B cell (primary cell): ENCODE data around the gene NBEAL2. TPM values are rescaled to one million over a fixed set of nuclear protein-coding genes. Genes with fewer than 3 reads are reported as not detected.

Experiments used
- ATAC-seq: fragments of 200-7000 bp; cut with Tn5 transposase; one replicate; pipeline ENCODE4 v1.10.0; 2021; ENCODE audit warnings: low read depth, mild to moderate bottlenecking, moderate number of reproducible peaks, moderate library complexity
- CTCF ChIA-PET: fragments of 350-600 bp; sonication (Branson Sonifier 250); formaldehyde crosslinking; loops from one replicate; lab custom pipeline; 2021; ENCODE audit warnings: antibody characterized with exemption, inconsistent platforms; lab: Charles Lee
- POLR2A ChIA-PET: fragments of 350-600 bp; sonication (Branson Sonifier 250); formaldehyde crosslinking; loops from one replicate; lab custom pipeline; 2021; ENCODE audit warnings: antibody characterized with exemption; lab: Charles Lee
- DNase-seq: peaks from one replicate; pipeline ENCODE4 v3.0.0; 2013
- H2AFZ ChIP-seq: 2 replicates; pipeline ENCODE4 v1.6.1; 2012; ENCODE audit warnings: mild to moderate bottlenecking, low read depth, low read length; ENCODE audit not compliant: insufficient read depth, poor library complexity, severe bottlenecking
- H3K27ac ChIP-seq, 2 donors: 1 replicate in 1 of 2; 2 replicates in 1 of 2; pipeline ENCODE4 v1.5.1; 2012 to 2013; ENCODE audit warnings: low read length in 2 of 2, mild to moderate bottlenecking in 2 of 2, moderate library complexity in 1 of 2
- H3K27me3 ChIP-seq, 4 experiments: fragments of 200-600 bp in 1 of 4; sonication (generic) in 1 of 4; replicated peaks in 1 of 4; 1 replicate in 2 of 4; 2 replicates in 2 of 4; pipeline versions ENCODE4 v1.6.1 to v1.7.0; 2013 to 2016; ENCODE audit warnings: low read length in 3 of 4, mild to moderate bottlenecking in 2 of 4, mixed read lengths in 1 of 4, moderate library complexity in 1 of 4; ENCODE audit not compliant: insufficient read depth in 4 of 4, control insufficient read depth in 3 of 4; ENCODE audit errors: control extremely low read depth in 1 of 4
- H3K36me3 ChIP-seq, 2 experiments: replicated peaks in 1 of 2; 1 replicate in 1 of 2; 2 replicates in 1 of 2; pipeline versions ENCODE4 v1.6.1 to v1.7.1; 2013; ENCODE audit warnings: low read length in 1 of 2; ENCODE audit not compliant: insufficient read depth in 2 of 2, control insufficient read depth in 1 of 2; ENCODE audit errors: control extremely low read depth in 1 of 2, extremely low read depth in 1 of 2
- H3K4me1 ChIP-seq, 2 donors: fragments of 200-600 bp in 1 of 2; sonication (generic) in 1 of 2; 1 replicate in 1 of 2; 2 replicates in 1 of 2; pipeline versions ENCODE4 v1.5.1 to v1.6.1; 2013 to 2017; ENCODE audit warnings: low read length in 2 of 2; ENCODE audit not compliant: control insufficient read depth in 2 of 2, insufficient read depth in 2 of 2
- H3K4me2 ChIP-seq: replicated peaks from 2 replicates; pipeline ENCODE3; 2012; ENCODE audit warnings: mild to moderate bottlenecking, low read depth, low read length; ENCODE audit not compliant: poor library complexity, severe bottlenecking
- H3K4me3 ChIP-seq, 5 experiments: fragments of 200-600 bp in 1 of 5; sonication (generic) in 1 of 5; 1 replicate in 3 of 5; 2 replicates in 2 of 5; pipeline versions ENCODE4 v1.5.1 to v1.7.0; 2011 to 2016; ENCODE audit warnings: low read length in 4 of 5, mild to moderate bottlenecking in 4 of 5, low read depth in 2 of 5, control low read depth in 1 of 5, moderate library complexity in 1 of 5; ENCODE audit not compliant: insufficient read depth in 1 of 5; ENCODE audit errors: control extremely low read depth in 1 of 5, extremely low read depth in 1 of 5
- H3K79me2 ChIP-seq: fragments of 200-600 bp; sonication (generic); one replicate; pipeline ENCODE4 v1.6.0; 2016; ENCODE audit warnings: low read length; ENCODE audit not compliant: control insufficient read depth, insufficient read depth
- H3K9ac ChIP-seq: fragments of 200-600 bp; sonication (generic); 2 replicates; pipeline ENCODE4 v1.6.1; 2017; ENCODE audit warnings: mild to moderate bottlenecking, low read length, moderate library complexity
- H3K9me3 ChIP-seq, 3 donors: one replicate each; pipeline versions ENCODE4 v1.6.1 to v1.7.1; 2013; ENCODE audit warnings: low read length in 2 of 3; ENCODE audit not compliant: control insufficient read depth in 2 of 3, insufficient read depth in 1 of 3; ENCODE audit errors: control extremely low read depth in 1 of 3
- H4K20me1 ChIP-seq: 2 replicates; pipeline ENCODE4 v1.6.0; 2012; ENCODE audit warnings: mild to moderate bottlenecking, low read length; ENCODE audit not compliant: insufficient read depth, control insufficient read depth, poor library complexity, severe bottlenecking
- H3K27ac Mint-ChIP-seq: one replicate; pipeline ENCODE4 v1.8.0; 2021; ENCODE audit warnings: mixed read lengths
- H3K27me3 Mint-ChIP-seq: one replicate; pipeline ENCODE4 v1.8.0; 2021; ENCODE audit warnings: mixed read lengths
- H3K4me1 Mint-ChIP-seq: one replicate; pipeline ENCODE4 v1.8.0; 2021; ENCODE audit warnings: mixed read lengths
- H3K4me3 Mint-ChIP-seq: one replicate; pipeline ENCODE4 v1.8.0; 2021; ENCODE audit warnings: mixed read lengths
- H3K9me3 Mint-ChIP-seq: one replicate; pipeline ENCODE4 v1.8.0; 2022; ENCODE audit warnings: mixed read lengths; ENCODE audit not compliant: insufficient read depth
- CTCF ChIP-seq: fragments of 200-600 bp; IDR thresholded peaks from one replicate; pipeline ENCODE4 v1.8.0; 2022; ENCODE audit warnings: antibody characterized with exemption, mild to moderate bottlenecking
- EZH2 ChIP-seq: IDR thresholded peaks from 2 replicates; pipeline ENCODE4 v1.6.1; 2012; ENCODE audit warnings: borderline replicate concordance, low read depth, mild to moderate bottlenecking, moderate library complexity, low read length; ENCODE audit not compliant: insufficient read depth, poor library complexity, severe bottlenecking
- intact Hi-C: fragments of 100-400 bp; cut with micrococcal nuclease; formaldehyde crosslinking; loops from one replicate; pipeline ENCODE4 v1.10.0; 2022
- polyA plus RNA-seq: library from polyadenylated mRNA; depleted of rRNA; stranded (reverse); fragments of >200 nt; gene quantifications from 2 replicates; pipeline ENCODE4 v1.2.3, GENCODE V29; 2012
- total RNA-seq, 2 donors: library from RNA; stranded (reverse); fragments of 120-200 nt in 1 of 2; gene quantifications; 1 replicate in 1 of 2; 2 replicates in 1 of 2; pipeline versions ENCODE4 v1.2.3 to v1.2.4, GENCODE V29; 2013 to 2022

NBEAL2 gene
- total and polyA plus RNA-seq, 2 donors (not counting 1 experiment from before 2014, with no cell fraction given) = 63.8 to 155 TPM

GRCh38 chr3:47047069-47047468 lies 67.6 kb downstream of the NBEAL2 start:
- Mint-ChIP-seq H3K27me3 (no peaks in the 10 kb centered on the region), H3K4me1 (peaks cover 8% of the 10 kb centered on the region), H3K27ac (peak overlapping the region; percentile 61), H3K4me3 (no peak overlapping the region), H3K9me3 (no peaks in the 10 kb centered on the region)
- Histone ChIP-seq H3K4me2 (no peak overlapping the region), H2AFZ (no peak overlapping the region), H4K20me1 (peaks cover 10% of the 10 kb centered on the region), H3K4me1 (no peaks in the 10 kb centered on the region), H3K4me3 (no peak overlapping the region), H3K79me2 (peaks cover 13% of the 10 kb centered on the region), H3K27me3 (no peaks in the 10 kb centered on the region), H3K9me3 (no peaks in the 10 kb centered on the region), H3K36me3 (peaks cover 4 to 25% of the 10 kb centered on the region in 2 experiments), H3K9ac (no peak overlapping the region), H3K27ac (peak overlapping the region in 1 of 2 donors; percentile 44)
- intact Hi-C loops = no loop called here
- TF ChIP-seq CTCF (no peak), EZH2 (no peak)
- DNase-seq (no peak), ATAC-seq (no peak)
- ChIA-PET CTCF (interaction anchor here (1.0 kb wide), 2 partner anchors 118 to 181 kb away, joined by 3 read pairs; no protein-coding TSS in a partner anchor), POLR2A (no interaction called here)

GRCh38 chr3:47047673-47048072 lies 68.2 kb downstream of the NBEAL2 start:
- intact Hi-C loops = no loop called here
- H3K4me1 ChIP-seq = no peaks in the 10 kb centered on the region
- peaks cover 2 to 26% of the 10 kb centered on the region in 2 experiments for H3K36me3 ChIP-seq
- no peaks in the 10 kb centered on the region for H3K27me3 Mint-ChIP-seq
- CTCF ChIA-PET = no interaction called here
- H3K27ac ChIP-seq = peak overlapping the region in 1 of 2 donors; percentile 44
- peak overlapping the region; percentile 61 for H3K27ac Mint-ChIP-seq
- no peaks in the 10 kb centered on the region for H3K27me3 ChIP-seq
- H2AFZ ChIP-seq = no peak overlapping the region
- POLR2A ChIA-PET = no interaction called here
- H3K79me2 ChIP-seq = peaks cover 19% of the 10 kb centered on the region
- ATAC-seq = no peak
- H3K4me2 ChIP-seq = no peak overlapping the region
- DNase-seq = no peak
- no peak overlapping the region for H3K4me3 Mint-ChIP-seq
- no peaks in the 10 kb centered on the region for H3K9me3 Mint-ChIP-seq
- peaks cover 8% of the 10 kb centered on the region for H3K4me1 Mint-ChIP-seq
- H3K9me3 ChIP-seq = no peaks in the 10 kb centered on the region
- TF ChIP-seq EZH2 = no peak
- no peak for TF ChIP-seq CTCF
- H3K4me3 ChIP-seq = no peak overlapping the region
- no peak overlapping the region for H3K9ac ChIP-seq
- peaks cover 10% of the 10 kb centered on the region for H4K20me1 ChIP-seq
